ENCODE results near the gene PRKN.

DNA sequence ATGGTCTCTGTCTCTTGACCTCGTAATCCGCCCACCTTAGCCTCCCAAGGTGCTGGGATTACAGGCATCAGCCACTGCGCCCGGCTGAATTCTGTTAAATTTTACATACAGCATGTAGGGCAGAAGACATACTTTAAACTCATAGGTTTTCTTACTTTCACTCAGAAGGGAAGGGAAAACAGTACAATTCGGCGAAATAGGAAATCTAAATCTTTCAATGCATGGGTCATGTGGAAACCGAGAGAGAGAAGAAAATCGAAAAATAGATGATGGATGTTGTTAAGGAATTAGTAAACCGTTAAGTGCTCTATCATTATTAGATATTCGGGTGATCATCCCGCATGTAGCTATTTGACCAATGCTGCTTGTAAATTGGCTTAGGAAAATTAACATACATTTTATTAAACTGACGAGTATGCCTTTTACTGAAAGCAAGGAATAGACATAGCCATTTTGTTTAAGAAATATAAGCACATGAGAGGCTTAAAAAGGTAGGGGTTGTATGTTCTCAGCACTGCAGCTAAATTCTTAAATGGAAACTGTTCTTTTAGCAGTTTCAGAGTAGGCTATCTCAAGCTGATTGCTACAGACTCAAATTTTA lies 1289.0 kb downstream of the PRKN start:
- TF ChIP-seq, protein P1, sequence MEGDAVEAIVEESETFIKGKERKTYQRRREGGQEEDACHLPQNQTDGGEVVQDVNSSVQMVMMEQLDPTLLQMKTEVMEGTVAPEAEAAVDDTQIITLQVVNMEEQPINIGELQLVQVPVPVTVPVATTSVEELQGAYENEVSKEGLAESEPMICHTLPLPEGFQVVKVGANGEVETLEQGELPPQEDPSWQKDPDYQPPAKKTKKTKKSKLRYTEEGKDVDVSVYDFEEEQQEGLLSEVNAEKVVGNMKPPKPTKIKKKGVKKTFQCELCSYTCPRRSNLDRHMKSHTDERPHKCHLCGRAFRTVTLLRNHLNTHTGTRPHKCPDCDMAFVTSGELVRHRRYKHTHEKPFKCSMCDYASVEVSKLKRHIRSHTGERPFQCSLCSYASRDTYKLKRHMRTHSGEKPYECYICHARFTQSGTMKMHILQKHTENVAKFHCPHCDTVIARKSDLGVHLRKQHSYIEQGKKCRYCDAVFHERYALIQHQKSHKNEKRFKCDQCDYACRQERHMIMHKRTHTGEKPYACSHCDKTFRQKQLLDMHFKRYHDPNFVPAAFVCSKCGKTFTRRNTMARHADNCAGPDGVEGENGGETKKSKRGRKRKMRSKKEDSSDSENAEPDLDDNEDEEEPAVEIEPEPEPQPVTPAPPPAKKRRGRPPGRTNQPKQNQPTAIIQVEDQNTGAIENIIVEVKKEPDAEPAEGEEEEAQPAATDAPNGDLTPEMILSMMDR (conservative IDR thresholded peaks at IDR 0.05), result no peak
- TF ChIP-seq ZFX (IDR thresholded peaks at IDR 0.05), result no peak

Data from C4-2B (cell line).